Right atrium auricular region (tissue), 2 donors: ENCODE measurements around the gene NEURL4. TPM values are rescaled to one million over a fixed set of nuclear protein-coding genes. Genes with fewer than 3 reads are reported as not detected.
"Not testable (repeated sequence)": the region's sequence is repeated elsewhere in the genome, so short reads cannot be mapped to it uniquely, and the experiment has no call there.

ENCODE experiments used
- DNase-seq: peaks from one replicate; pipeline ENCODE4 v3.0.0-alpha.2; 2019; ENCODE audit warnings: low spot score
- H3K27ac ChIP-seq, 2 donors: fragments of 200-600 bp; sonication (generic); 1 replicate in 1 of 2; 2 replicates in 1 of 2; pipeline ENCODE4 v1.5.1; 2016 to 2019
- H3K27me3 ChIP-seq, 2 donors: fragments of 200-600 bp; sonication (generic); one replicate each; pipeline versions ENCODE4 v1.5.1 to v1.6.0; 2017 to 2019
- H3K36me3 ChIP-seq: fragments of 200-600 bp; sonication (generic); one replicate; pipeline ENCODE4 v1.5.1; 2016
- H3K4me1 ChIP-seq, 2 donors: fragments of 200-600 bp; sonication (generic); one replicate each; pipeline versions ENCODE4 v1.5.1 to v1.6.0; 2017 to 2019
- H3K4me3 ChIP-seq, 2 donors: fragments of 200-600 bp; sonication (generic); 1 replicate in 1 of 2; 2 replicates in 1 of 2; pipeline ENCODE4 v1.5.1; 2017 to 2019; ENCODE audit warnings: mild to moderate bottlenecking in 1 of 2, moderate library complexity in 1 of 2
- H3K9me3 ChIP-seq, 2 donors: fragments of 200-600 bp; sonication (generic); one replicate each; pipeline ENCODE4 v1.5.1; 2019
- CTCF ChIP-seq, 2 donors: fragments of 200-600 bp; sonication (generic); IDR thresholded peaks; one replicate each; pipeline ENCODE4 v1.5.1; 2019; ENCODE audit warnings: antibody characterized with exemption in 2 of 2
- total RNA-seq, 2 donors: library from RNA; depleted of rRNA; stranded (reverse); fragments of >200 nt; gene quantifications; one replicate each; pipeline ENCODE4 v1.1.0, GENCODE V29; 2016

Gene NEURL4
- total RNA-seq, 2 donors from 2014 or later = 9.5 to 12.8 TPM

GRCh38 chr17:7334938-7335538 lies 5.9 kb upstream of the NEURL4 start:
- DNase-seq = no peak
- Histone ChIP-seq H3K4me3 (no peak overlapping the region), H3K4me1 (peaks cover 0 to 6% of the 10 kb centered on the region in 2 donors), H3K27me3 (no peaks in the 10 kb centered on the region), H3K36me3 (no peaks in the 10 kb centered on the region), H3K9me3 (no peaks in the 10 kb centered on the region), H3K27ac (no peak overlapping the region)
- no peak for TF ChIP-seq CTCF (IDR thresholded peaks at IDR 0.05)

GRCh38 chr17:7332600-7333069 lies 3.5 kb upstream of the NEURL4 start:
- not testable (repeated sequence) for H3K27me3 ChIP-seq, H3K36me3 ChIP-seq, DNase-seq, H3K27ac ChIP-seq, H3K9me3 ChIP-seq, H3K4me3 ChIP-seq
- peaks cover 0 to 19% of the 10 kb centered on the region in 2 donors for H3K4me1 ChIP-seq

- no peak for DNase-seq
- Histone ChIP-seq H3K27ac (no peak overlapping the region), H3K27me3 (no peaks in the 10 kb centered on the region), H3K4me3 (no peak overlapping the region), H3K4me1 (peaks cover 0 to 22% of the 10 kb centered on the region in 2 donors), H3K36me3 (no peaks in the 10 kb centered on the region), H3K9me3 (no peaks in the 10 kb centered on the region)
- no peak for TF ChIP-seq CTCF (IDR thresholded peaks at IDR 0.05)
Observed at GRCh38 chr17:7332111-7332510, 3.0 kb upstream of the NEURL4 start.

- no peak for DNase-seq
- H3K27me3 ChIP-seq = no peaks in the 10 kb centered on the region
- H3K4me1 ChIP-seq = peaks cover 0 to 22% of the 10 kb centered on the region in 2 donors
- H3K36me3 ChIP-seq = peaks cover 7% of the 10 kb centered on the region
- no peak for TF ChIP-seq CTCF (IDR thresholded peaks at IDR 0.05)
- peak overlapping the region; percentile 67 to 98 for H3K4me3 ChIP-seq
- H3K9me3 ChIP-seq = no peaks in the 10 kb centered on the region
- peak overlapping the region; percentile 84 to 92 for H3K27ac ChIP-seq
Observed at GRCh38 chr17:7330638-7331015, 1.5 kb upstream of the NEURL4 start.

- H3K4me3 ChIP-seq = peak overlapping the region; percentile 67 to 98
- DNase-seq = peak; percentile 83
- TF ChIP-seq CTCF (IDR thresholded peaks at IDR 0.05) = no peak
Observed at GRCh38 chr17:7329997-7330637, 982 bp upstream of the NEURL4 start.

GRCh38 chr17:7329374-7329996 lies 350 bp upstream of the NEURL4 start:
- H3K4me1 ChIP-seq = peaks cover 0 to 22% of the 10 kb centered on the region in 2 donors
- H3K36me3 ChIP-seq = peaks cover 19% of the 10 kb centered on the region
- peak overlapping the region; percentile 84 to 92 for H3K27ac ChIP-seq
- H3K27me3 ChIP-seq = no peaks in the 10 kb centered on the region
- DNase-seq = peak; percentile 97
- no peaks in the 10 kb centered on the region for H3K9me3 ChIP-seq
- TF ChIP-seq CTCF (IDR thresholded peaks at IDR 0.05) = no peak
- peak overlapping the region; percentile 67 to 98 for H3K4me3 ChIP-seq

More at GRCh38 chr17:7329997-7330637, 982 bp upstream of the NEURL4 start:
- no peaks in the 10 kb centered on the region for H3K9me3 ChIP-seq
- peaks cover 12% of the 10 kb centered on the region for H3K36me3 ChIP-seq
- peak overlapping the region; percentile 84 to 92 for H3K27ac ChIP-seq
- peaks cover 0 to 22% of the 10 kb centered on the region in 2 donors for H3K4me1 ChIP-seq
- no peaks in the 10 kb centered on the region for H3K27me3 ChIP-seq
